ENCODE measurements around the gene SKP2.

Gene SKP2

DNA sequence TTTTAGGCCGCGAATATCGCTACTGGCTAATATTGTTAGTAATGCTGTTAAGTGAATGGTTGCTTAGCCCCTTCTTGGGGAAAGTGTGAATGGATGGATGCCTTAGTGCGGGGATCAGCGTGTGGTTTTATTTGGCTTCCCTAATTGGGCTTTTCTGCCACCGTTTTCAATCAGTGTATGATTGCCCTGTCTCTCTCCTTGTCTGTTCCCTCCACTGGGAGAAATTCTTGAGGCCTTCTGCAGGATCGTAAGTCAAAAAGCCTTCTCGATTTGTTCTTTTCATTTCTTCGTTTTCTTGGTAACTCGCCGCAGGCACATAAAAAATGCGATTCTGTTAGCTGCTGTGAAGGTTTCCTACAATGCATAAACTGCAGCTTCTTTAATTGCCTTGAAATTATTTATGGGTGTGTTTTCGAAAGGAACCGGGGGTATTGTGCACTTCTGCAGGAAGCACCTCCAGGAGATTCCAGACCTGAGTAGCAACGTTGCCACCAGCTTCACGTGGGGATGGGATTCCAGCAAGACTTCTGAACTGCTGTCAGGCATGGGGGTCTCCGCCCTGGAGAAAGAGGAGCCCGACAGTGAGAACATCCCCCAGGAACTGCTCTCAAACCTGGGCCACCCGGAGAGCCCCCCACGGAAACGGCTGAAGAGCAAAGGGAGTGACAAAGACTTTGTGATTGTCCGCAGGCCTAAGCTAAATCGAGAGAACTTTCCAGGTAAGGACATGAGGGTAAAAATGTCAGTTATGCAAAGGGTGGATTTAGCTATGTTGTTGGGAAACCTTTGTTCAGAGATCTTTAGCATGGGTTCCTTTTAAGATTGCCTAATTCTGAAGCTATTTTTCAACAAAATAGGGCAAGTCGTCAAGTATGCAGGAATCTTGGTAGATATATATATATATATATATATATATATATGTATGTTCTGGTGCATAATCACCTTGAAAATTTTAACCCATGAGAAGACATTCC is 700 bp downstream of the SKP2 start:
- CTCF ChIA-PET = interaction anchor here (0.7 to 1.7 kb wide), 5 partner anchors 11 to 262 kb away, joined by 3 to 11 read pairs (median 4); no protein-coding TSS in a partner anchor
- no peak for TF ChIP-seq NFRKB (IDR thresholded peaks at IDR 0.05)
- no peak for TF ChIP-seq BHLHE40 (IDR thresholded peaks at IDR 0.05; ENCODE audit: borderline replicate concordance)
- TF ChIP-seq FOXK2 (IDR thresholded peaks at IDR 0.05) = no peak
- TF ChIP-seq ELF4 (IDR thresholded peaks at IDR 0.05) = no peak
- TF ChIP-seq FOXA1 (IDR thresholded peaks at IDR 0.05) = no peak
- no peak for TF ChIP-seq TARDBP (IDR thresholded peaks at IDR 0.05)
- no peak for TF ChIP-seq L3MBTL2 (conservative IDR thresholded peaks at IDR 0.05)
- no peak for TF ChIP-seq CTBP1 (IDR thresholded peaks at IDR 0.05; ENCODE audit: borderline replicate concordance)
- TF ChIP-seq FOXM1 (IDR thresholded peaks at IDR 0.05; ENCODE audit: borderline replicate concordance) = no peak
- no peak for TF ChIP-seq LEF1 (IDR thresholded peaks at IDR 0.05; ENCODE audit: borderline replicate concordance)
- TF ChIP-seq SUZ12 (IDR thresholded peaks at IDR 0.05) = no peak
- no peak for TF ChIP-seq ARNT (IDR thresholded peaks at IDR 0.05)
- TF ChIP-seq, protein P1, sequence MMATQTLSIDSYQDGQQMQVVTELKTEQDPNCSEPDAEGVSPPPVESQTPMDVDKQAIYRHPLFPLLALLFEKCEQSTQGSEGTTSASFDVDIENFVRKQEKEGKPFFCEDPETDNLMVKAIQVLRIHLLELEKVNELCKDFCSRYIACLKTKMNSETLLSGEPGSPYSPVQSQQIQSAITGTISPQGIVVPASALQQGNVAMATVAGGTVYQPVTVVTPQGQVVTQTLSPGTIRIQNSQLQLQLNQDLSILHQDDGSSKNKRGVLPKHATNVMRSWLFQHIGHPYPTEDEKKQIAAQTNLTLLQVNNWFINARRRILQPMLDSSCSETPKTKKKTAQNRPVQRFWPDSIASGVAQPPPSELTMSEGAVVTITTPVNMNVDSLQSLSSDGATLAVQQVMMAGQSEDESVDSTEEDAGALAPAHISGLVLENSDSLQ (IDR thresholded peaks at IDR 0.05) = no peak
- no peak for TF ChIP-seq HDGF (IDR thresholded peaks at IDR 0.05; ENCODE audit: borderline replicate concordance)
- TF ChIP-seq ZNF384 (IDR thresholded peaks at IDR 0.05) = no peak
- TF ChIP-seq SP1 (IDR thresholded peaks at IDR 0.05) = no peak
- peak; percentile 9 for DNase-seq (ENCODE audit: extremely low spot score)
- POLR2A ChIA-PET = interaction anchor here (0.8 to 3.2 kb wide), 9 partner anchors 10 to 1237 kb away, joined by 3 to 18 read pairs (median 3); partner anchors contain the start of genes BRIX1, RAD1 and UGT3A2

DNA sequence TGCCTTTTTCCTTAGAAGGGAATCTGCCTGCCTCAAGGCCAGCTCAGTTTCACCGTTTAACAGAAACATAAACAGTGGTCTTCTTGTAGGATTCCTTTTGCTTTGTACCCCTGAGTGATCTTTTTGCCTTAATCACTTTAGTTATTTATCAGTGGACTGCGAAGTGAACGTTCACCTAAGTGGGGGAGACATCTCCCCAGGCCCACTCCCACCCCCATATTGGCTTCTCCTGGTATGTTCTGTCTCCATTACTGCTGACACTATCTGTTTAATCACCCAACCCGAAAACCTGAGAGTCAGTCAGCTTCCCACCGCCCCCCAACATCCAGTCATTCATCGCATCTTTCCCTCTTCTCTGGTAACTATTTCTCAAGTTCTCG is 1.4 kb downstream of the SKP2 start:
- TF ChIP-seq, protein P1 (IDR thresholded peaks at IDR 0.05) = no peak
- TF ChIP-seq FOXM1 (IDR thresholded peaks at IDR 0.05; ENCODE audit: borderline replicate concordance) (no peak), L3MBTL2 (conservative IDR thresholded peaks at IDR 0.05) (no peak), LEF1 (IDR thresholded peaks at IDR 0.05; ENCODE audit: borderline replicate concordance) (no peak)
- CTCF ChIA-PET = interaction anchor here (0.9 to 1.7 kb wide), 5 partner anchors 10 to 261 kb away, joined by 3 to 11 read pairs (median 5); no protein-coding TSS in a partner anchor
- POLR2A ChIA-PET = interaction anchor here (0.8 to 3.2 kb wide), 4 partner anchors 9 to 88 kb away, joined by 3 to 18 read pairs (median 8); no protein-coding TSS in a partner anchor
- DNase-seq (ENCODE audit: extremely low spot score) = no peak

DNA sequence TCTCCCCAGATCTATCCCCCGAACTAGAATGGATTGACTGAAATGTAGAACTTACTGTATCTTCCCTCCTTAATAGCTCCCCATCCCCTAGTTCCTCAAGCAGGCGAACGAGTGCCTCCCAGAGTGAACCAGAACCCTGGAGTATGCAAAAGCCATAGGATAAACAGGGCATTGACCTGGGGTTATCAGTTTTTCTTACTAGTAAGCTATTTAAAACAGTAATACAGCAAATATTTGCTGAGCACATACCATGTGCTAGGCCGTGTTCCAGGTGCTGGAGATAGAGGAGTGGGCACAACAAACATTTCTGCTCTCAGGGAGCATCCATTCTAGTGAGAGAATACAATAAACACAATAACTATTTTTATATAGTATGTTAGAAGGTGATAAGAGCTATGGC is 1.8 kb downstream of the SKP2 start:
- POLR2A ChIA-PET = no interaction called here
- no peak for TF ChIP-seq LEF1 (IDR thresholded peaks at IDR 0.05; ENCODE audit: borderline replicate concordance)
- no peak for TF ChIP-seq L3MBTL2 (conservative IDR thresholded peaks at IDR 0.05)
- no peak for TF ChIP-seq HDGF (IDR thresholded peaks at IDR 0.05; ENCODE audit: borderline replicate concordance)
- TF ChIP-seq ELF4 (IDR thresholded peaks at IDR 0.05) = no peak
- no peak for TF ChIP-seq NFRKB (IDR thresholded peaks at IDR 0.05)
- TF ChIP-seq, protein P1 (IDR thresholded peaks at IDR 0.05) = no peak
- CTCF ChIA-PET = interaction anchor here (0.9 to 1.7 kb wide), 3 partner anchors 11 to 261 kb away, joined by 4 to 7 read pairs (median 5); no protein-coding TSS in a partner anchor
- no peak for DNase-seq (ENCODE audit: extremely low spot score)

DNA sequence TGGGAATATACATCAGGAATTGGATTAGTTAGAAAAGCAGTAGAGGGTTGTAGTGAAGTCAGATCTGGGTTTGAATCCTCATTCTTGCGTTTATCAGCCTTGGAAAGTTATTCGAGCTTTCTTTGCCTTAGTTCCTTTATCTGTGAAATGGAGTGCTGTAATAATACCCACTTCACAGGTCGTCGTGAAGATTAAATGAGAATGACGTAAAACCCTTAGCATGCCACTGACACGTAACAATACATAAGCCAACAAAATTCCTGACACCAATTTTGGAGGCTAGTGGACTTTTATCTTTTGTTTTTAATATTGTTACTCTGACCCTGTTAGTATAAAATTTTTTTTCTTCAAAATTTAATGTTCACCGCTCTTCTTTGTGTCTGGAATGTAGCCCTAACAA is 3.4 kb downstream of the SKP2 start:
- TF ChIP-seq ZNF384 (IDR thresholded peaks at IDR 0.05) (no peak), SP1 (IDR thresholded peaks at IDR 0.05) (no peak), FOXA1 (IDR thresholded peaks at IDR 0.05) (no peak), ELF4 (IDR thresholded peaks at IDR 0.05) (no peak), TARDBP (IDR thresholded peaks at IDR 0.05) (no peak)
- POLR2A ChIA-PET = no interaction called here
- DNase-seq (ENCODE audit: extremely low spot score) = no peak
- CTCF ChIA-PET = no interaction called here

DNA sequence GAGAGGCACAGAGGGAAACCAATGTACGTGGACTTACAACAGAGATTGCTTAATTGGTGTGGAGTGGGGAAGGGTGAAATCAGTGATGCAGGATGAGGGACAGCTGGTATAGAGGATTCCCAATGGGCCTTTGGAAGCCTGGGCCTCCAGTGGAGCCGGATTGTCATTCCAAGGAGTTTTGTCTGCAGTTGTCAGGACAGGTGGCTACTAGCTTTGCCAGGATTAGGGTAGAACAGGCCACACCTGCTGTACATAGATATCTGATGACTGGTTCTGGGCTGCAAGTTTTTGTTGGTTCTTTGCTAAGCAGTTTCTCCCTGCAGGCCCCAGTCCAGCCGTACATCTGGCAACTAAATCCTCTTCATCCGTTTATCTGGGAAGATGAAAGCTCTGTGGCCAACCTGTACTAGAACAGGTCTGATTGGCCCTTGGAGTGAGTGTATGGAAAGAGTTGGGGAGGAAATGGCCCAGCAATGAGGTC is 4.2 kb downstream of the SKP2 start:
- DNase-seq (ENCODE audit: extremely low spot score) = no peak
- TF ChIP-seq SP1 (IDR thresholded peaks at IDR 0.05) = no peak
- no peak for TF ChIP-seq ELF4 (IDR thresholded peaks at IDR 0.05)
- TF ChIP-seq CTBP1 (IDR thresholded peaks at IDR 0.05; ENCODE audit: borderline replicate concordance) = no peak
- TF ChIP-seq, protein P1 (IDR thresholded peaks at IDR 0.05) = no peak
- TF ChIP-seq LEF1 (IDR thresholded peaks at IDR 0.05; ENCODE audit: borderline replicate concordance) = no peak
- TF ChIP-seq TARDBP (IDR thresholded peaks at IDR 0.05) = no peak
- no peak for TF ChIP-seq SUZ12 (IDR thresholded peaks at IDR 0.05)
- no peak for TF ChIP-seq ZNF384 (IDR thresholded peaks at IDR 0.05)
- no peak for TF ChIP-seq FOXK2 (IDR thresholded peaks at IDR 0.05)
- TF ChIP-seq L3MBTL2 (conservative IDR thresholded peaks at IDR 0.05) = no peak
- TF ChIP-seq ARNT (IDR thresholded peaks at IDR 0.05) = no peak
- no peak for TF ChIP-seq FOXA1 (IDR thresholded peaks at IDR 0.05)
- no peak for TF ChIP-seq FOXM1 (IDR thresholded peaks at IDR 0.05; ENCODE audit: borderline replicate concordance)
- no peak for TF ChIP-seq BHLHE40 (IDR thresholded peaks at IDR 0.05; ENCODE audit: borderline replicate concordance)
- TF ChIP-seq NFRKB (IDR thresholded peaks at IDR 0.05) = no peak
- TF ChIP-seq HDGF (IDR thresholded peaks at IDR 0.05; ENCODE audit: borderline replicate concordance) = no peak
- ChIA-PET POLR2A (interaction anchor here (0.8 kb wide), 1 partner anchor 86 kb away, joined by 3 read pairs; the partner anchor contains the start of gene NADK2), CTCF (no interaction called here)

Data from HEK293T (cell line).